Stimulated activated CD4-positive, alpha-beta T cell treated with anti-CD3 and anti-CD28 coated beads, TNF-alpha, amount 100 ng/mL, for 48 hours (primary cell): Measurements from ENCODE around the gene TCEAL1.
"Not testable (repeated sequence)": the region's sequence is repeated elsewhere in the genome, so short reads cannot be mapped to it uniquely, and the experiment has no call there.

Experiments used
- DNase-seq, 3 donors: peaks; one replicate each; pipeline ENCODE4 v3.0.0-alpha.2; 2020; ENCODE audit warnings: low read depth in 3 of 3

Gene TCEAL1

GRCh38 chrX:103635436-103635835 lies 6.7 kb downstream of the TCEAL1 start:
- no peak for DNase-seq

GRCh38 chrX:103637604-103638338 lies 9.0 kb downstream of the TCEAL1 start:
- DNase-seq, result no peak

DNA sequence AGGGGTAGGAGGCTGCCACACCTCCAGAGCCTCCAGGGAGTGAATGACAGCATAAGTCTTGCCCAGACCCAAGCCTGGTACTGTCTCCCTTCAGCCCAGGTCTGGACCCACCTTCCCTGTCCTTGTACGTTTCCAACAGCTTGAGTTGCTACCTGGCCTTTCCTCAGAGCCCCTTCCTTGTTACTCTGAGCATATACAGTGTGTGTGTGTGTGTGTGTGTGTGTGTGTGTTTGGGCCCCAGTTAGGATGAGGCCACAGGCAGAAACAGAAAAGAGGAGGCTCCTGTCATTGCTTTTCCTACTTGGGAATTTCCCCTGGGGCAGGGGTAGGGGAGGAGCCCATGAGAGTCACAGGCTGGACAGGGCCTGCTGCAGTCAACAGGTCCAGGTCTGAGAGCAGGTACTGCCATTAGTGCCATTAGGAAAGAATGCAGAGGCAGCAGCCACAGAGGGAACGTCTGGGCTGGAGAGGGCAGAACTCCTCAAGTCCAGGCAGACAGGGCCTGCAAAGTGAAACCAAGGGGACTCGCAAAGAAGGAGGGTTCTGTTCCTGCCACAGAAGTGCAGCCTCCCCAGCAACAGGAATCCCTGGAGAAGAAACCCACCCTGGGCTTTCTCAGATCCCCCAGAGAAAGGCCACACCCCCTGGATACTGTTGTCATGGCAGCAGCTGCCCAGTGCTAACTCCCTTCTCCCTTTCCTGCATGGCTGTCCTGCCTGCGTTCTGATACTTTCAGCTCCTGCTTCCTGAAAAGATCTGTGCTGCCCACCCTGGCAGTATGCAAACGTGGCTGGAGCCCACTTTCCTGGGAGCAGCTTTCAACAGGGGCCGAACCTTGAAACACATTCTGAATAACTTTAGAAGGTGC lies 9.9 kb downstream of the TCEAL1 start:
- not testable (repeated sequence) for DNase-seq

GRCh38 chrX:103640401-103641155 lies 11.8 kb downstream of the TCEAL1 start:
- DNase-seq, result no peak

GRCh38 chrX:103644125-103644524 lies 15.3 kb downstream of the TCEAL1 start:
- DNase-seq, result no peak

DNA sequence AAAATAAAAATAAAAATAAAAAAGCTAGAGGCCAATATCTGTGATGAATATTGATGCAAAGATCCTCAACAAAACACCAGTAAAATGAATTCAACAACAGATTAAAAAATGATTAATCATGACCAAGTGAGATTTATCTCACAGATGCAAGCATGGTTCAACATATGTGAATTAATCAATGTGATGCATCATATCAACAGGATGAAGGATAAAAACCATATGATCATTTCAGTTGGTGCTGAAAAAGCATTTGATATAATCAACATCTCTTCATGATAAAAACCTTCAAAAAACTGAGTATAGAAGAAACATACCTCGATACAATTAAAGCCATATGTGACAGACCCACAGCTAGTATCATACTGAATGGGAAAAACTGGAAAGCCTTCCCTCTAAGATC lies 18.9 kb downstream of the TCEAL1 start:
- DNase-seq, result no peak

DNA sequence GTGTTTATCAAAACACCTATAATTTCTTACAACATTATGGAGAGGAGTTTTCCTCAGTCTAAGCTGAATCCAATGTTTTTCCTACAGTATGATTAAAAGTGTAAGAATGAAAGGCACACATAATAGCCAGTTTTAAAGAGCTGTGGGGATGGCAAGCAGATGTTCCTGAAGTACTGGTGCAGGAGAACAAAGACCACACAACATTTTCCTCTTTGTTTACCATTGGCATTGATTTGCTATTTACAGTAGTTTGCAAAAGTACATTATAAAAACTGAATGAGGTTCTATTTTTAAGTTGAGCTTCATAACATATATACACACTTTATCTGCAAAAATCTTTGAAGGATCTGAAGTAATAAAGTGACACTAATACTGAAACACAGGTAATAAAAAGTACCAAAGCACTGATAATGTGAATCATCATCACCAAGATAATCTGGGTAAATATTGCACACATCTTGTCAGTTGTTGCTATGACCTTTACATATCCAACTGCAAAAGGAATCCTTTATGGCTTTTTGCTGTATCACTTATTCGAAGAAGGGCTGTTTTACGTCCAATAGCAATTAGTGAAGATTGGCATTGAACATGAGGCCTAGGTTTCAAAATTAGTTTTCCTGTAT lies 22.5 kb downstream of the TCEAL1 start:
- DNase-seq, result no peak

DNA sequence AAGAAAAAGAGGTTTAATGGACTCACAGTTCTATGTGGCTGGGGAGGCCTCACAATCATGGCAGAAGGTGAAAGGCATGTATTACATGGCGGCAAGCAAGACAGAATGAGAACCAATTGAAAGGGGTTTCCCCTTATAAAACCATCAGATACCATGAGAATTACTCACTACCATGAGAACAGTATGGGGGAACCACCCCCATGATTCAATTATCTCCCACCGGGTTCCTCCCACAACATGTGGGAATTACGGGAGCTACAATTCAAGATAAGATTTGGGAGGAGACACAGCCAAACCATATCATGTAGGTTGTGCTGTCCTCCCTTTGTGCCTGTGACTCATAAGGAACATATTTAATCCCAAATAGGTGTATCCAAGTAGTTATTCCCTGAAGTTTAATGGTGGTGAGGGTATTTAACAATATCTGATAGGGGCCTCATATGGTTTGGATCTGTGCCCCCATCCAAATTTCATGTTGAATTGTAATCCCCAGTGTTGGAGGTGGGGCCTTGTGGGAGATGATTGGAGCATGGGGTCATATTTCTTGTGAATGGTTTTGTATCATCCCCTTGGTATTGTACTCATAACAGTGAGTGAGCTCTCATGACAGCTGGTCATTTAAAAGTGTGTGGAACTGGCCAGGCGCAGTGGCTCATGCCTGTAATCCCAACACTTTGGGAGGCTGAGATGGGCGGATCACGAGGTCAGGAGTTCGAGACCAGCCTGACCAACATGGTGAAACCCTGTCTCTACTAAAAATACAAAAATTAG lies 26.6 kb downstream of the TCEAL1 start:
- DNase-seq, result not testable (repeated sequence)

DNA sequence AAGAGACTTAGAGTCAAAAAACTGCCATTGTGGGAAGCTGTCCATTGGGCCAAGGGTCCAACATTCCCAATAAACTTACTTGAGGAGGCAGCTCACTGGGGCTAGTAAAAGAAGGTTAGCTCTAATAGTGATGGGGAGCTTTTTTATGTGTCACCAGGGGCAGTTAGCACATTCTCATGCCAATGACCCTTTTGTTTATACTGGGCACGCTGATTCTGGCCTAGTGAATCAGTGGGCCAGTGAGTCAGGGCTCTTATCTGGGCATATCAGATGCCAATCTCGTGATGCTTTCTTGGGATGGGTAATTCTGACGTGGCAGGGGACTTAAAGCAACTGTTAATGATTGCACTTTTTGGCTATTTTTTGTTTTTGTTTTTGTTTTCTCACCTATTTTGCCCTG lies 27.8 kb downstream of the TCEAL1 start:
- DNase-seq, result no peak

- DNase-seq, result not testable (repeated sequence)
These were observed 28.3 kb downstream of the TCEAL1 start for GRCh38 chrX:103657066-103657465.

DNA sequence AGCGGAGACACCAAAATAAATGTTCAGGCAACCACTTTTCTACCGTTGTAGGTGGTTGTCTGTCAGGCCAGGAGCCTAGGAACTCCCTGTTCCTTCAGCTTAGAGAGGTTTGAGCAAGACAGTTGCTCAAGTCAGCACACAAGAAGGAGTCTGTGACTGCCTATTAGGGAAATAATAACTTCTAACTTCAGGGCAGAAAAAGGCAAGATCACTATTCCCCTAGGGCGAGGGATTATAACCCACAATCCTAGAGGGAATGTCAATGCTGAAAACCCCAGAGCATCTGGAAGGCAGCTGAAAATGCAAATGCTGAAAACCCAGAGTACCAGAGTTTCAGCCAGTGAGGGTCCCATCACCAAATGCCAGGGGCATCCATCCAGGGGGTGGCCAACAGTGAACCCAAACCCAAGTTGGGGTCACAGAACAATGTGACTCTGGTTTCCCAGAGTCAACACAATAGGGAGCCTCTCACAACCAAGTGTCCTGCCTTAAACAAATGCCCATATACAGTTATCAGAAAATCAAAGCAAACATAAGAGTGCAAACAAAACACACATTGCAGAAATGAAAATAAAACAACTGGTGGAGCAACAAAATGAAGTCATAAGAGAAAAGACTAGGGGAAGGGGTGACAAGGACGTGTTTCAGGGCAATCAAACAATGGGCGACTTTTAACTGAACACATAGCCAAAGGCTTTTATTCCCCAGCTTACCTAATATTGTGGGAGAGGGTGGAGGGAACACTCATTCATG lies 30.1 kb downstream of the TCEAL1 start:
- DNase-seq, result no peak

DNA sequence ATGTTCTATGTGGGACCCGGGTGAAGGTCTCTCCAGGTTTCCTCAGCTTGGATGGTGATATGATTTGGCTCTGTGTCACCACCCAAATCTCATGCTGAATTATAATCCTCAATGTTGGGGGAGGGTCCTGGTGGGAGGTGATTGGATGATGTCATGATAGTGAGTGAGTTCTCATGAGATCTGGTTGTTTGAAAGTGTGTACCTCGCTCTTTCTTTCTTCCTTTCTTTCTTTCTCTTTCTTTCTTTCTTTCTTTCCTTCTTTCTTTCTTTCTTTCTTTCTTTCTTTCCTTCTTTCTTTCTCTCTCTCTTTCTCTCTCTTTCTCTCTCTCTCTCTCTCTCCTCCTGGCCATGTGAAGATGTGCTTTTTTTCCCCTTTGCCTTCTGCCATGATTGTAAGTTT lies 30.7 kb downstream of the TCEAL1 start:
- not testable (repeated sequence) for DNase-seq

GRCh38 chrX:103663981-103664762 lies 35.4 kb downstream of the TCEAL1 start:
- no peak for DNase-seq

DNA sequence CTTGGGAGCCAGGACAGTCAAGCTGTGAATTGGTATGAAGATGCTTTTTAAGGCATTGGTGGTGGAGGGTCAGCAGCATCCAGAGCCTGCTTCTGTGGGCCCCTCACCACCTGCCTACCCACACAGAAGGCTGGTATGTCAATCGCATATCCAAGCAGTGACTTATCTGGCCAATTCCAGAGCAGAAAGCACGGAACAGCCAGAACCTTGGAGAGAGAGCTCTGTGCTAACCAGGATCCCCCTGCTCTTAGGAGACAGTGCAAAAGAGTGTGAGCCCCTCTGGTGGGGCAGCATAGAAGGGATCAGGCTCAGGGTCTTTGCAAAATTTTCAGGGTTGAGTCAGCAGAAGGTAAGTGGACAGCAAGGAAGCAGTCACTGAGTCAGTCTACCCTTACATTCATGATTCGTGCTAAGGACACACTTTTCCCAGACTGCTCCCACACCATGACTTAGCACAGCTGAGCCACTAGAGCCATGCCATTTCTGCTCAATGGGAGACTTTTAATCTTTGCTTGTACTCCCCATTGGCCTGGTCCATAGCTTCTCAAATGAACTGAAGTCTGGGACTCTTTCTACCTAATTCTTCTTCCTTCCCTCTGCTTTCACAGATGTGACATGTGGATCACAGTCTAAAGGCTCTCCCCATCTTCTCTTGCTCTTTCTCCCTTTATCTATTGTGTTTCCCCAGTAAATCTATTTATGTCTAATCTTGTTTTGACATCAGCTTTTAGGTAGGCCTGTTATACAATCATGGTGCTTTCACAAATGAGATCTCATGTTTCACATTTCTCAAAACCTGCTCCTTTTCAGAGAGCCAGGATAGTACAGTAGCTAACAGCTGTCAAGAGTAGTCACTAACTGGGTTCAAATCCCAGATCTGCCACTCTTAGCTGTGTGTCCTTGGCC lies 37.7 kb downstream of the TCEAL1 start:
- DNase-seq, result no peak

GRCh38 chrX:103669745-103670144 lies 41.0 kb downstream of the TCEAL1 start:
- DNase-seq, result no peak

DNA sequence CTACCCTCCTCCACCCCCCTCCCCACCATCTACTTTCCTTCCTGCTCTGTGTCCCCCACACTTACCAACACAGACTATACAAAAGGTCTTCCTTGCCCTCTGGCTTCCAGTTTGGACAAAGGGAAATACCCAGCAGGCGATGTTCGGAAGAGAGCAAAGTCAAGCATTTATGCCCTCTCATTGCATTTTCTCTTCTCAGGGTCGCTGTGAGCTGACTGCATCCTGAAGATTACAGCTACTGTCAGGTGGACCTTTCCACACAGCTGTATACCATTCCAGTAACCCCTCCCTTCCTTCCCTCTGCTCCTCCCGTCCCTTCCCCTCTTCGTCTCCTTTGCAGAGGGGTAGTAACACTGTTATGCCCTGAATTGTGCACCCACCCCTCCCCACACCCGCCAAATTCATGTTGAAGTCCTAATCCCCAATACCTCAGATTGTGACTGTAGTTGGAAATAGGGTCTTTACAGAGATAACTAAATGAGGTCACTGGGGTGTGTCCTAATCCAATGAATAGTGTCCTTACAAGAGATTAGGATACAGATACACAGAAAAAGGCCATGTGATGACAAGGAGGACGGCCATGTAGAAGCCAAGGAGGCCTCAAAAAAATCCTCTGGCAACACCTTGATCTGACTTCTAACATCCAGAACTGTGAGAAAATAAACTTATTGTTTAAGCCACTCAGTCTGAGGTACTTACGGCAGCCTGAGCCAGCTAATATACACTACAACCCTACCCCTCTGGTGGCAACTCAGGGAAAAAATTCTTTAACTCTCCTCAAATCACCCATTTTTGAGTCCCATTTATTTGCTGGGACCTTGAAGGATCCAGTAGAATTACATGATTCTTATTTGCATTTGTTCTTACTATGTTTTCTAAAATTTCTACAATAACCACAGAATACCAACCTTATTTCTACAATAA lies 46.0 kb downstream of the TCEAL1 start:
- no peak for DNase-seq
